PC-9 (cell line): ENCODE data around the gene NSUN6.

Source experiments
- CTCF ChIP-seq: fragments of 200-600 bp; sonication (generic); conservative IDR thresholded peaks from 2 replicates; pipeline ENCODE4 v1.6.1; 2017; ENCODE audit warnings: mixed run types, antibody characterized with exemption, mild to moderate bottlenecking, moderate library complexity
- EZH2 ChIP-seq: fragments of 200-600 bp; sonication (generic); IDR thresholded peaks from 2 replicates; pipeline ENCODE4 v1.8.0; 2017; ENCODE audit warnings: antibody characterized with exemption, low read depth

GRCh38 chr10:18576586-18576985, 74.8 kb downstream of the NSUN6 start:
- TF ChIP-seq CTCF (no peak), EZH2 (no peak)
